HCT116 (cell line): ENCODE data around the gene OGFOD2.

ENCODE experiments used
- CBX3 ChIP-seq: IDR thresholded peaks from 2 replicates; pipeline ENCODE4 v1.6.1; 2012; ENCODE audit warnings: low read depth
- CEBPB ChIP-seq: IDR thresholded peaks from 2 replicates; pipeline ENCODE4 v1.6.1; 2012; ENCODE audit warnings: low read depth
- EGR1 ChIP-seq: IDR thresholded peaks from 2 replicates; pipeline ENCODE4 v1.6.1; 2012; ENCODE audit warnings: low read depth
- ELF1 ChIP-seq: IDR thresholded peaks from 2 replicates; pipeline ENCODE4 v1.6.1; 2012; ENCODE audit warnings: low read depth, borderline replicate concordance
- EZH2phosphoT487 ChIP-seq: fragments of 200-600 bp; IDR thresholded peaks from 2 replicates; pipeline ENCODE4 v1.6.1; 2018; ENCODE audit warnings: antibody characterized with exemption, borderline replicate concordance
- JUND ChIP-seq: IDR thresholded peaks from 2 replicates; pipeline ENCODE4 v1.6.1; 2012
- POLR2A ChIP-seq: IDR thresholded peaks from 2 replicates; pipeline ENCODE4 v1.7.0; 2011; ENCODE audit warnings: borderline replicate concordance; ENCODE audit not compliant: insufficient read depth, insufficient read length; ENCODE audit errors: extremely low read depth
- POLR2AphosphoS5 ChIP-seq: IDR thresholded peaks from 2 replicates; pipeline ENCODE4 v1.6.1; 2011; ENCODE audit warnings: mild to moderate bottlenecking, low read depth, low read length, moderate library complexity
- TCF7L2 ChIP-seq: IDR thresholded peaks from 2 replicates; pipeline ENCODE4 v1.7.0; 2011; ENCODE audit warnings: borderline replicate concordance, inconsistent platforms; ENCODE audit not compliant: insufficient read depth, insufficient read length; ENCODE audit errors: extremely low read depth
- YY1 ChIP-seq: IDR thresholded peaks from 2 replicates; pipeline ENCODE4 v1.6.1; 2011; ENCODE audit warnings: low read length, low read depth, moderate library complexity, mild to moderate bottlenecking; ENCODE audit not compliant: insufficient replicate concordance; ENCODE audit errors: extremely low read depth
- ZNF274 ChIP-seq: fragments of 200-500 bp; sonication (Bioruptor generic); IDR thresholded peaks from 2 replicates; pipeline ENCODE4 v1.6.1; 2014; ENCODE audit warnings: mild to moderate bottlenecking, low read depth, low read length, inconsistent platforms
- TF ChIP-seq, protein P1 (sequence below), 3 experiments: fragments of 200-600 bp in 1 of 3; sonication (generic) in 1 of 3; IDR thresholded peaks in 2 of 3; conservative IDR thresholded peaks in 1 of 3; 2 replicates each; pipeline ENCODE4 v1.5.1; 2012 to 2017; ENCODE audit warnings: low read depth in 2 of 3, low read length in 2 of 3, antibody characterized with exemption in 1 of 3, borderline replicate concordance in 1 of 3, control low read depth in 1 of 3, mild to moderate bottlenecking in 1 of 3, mixed read lengths in 1 of 3, mixed run types in 1 of 3, moderate library complexity in 1 of 3; ENCODE audit not compliant: insufficient read depth in 1 of 3
- TF ChIP-seq, protein P2 (sequence below): IDR thresholded peaks from 2 replicates; pipeline ENCODE4 v1.6.1; 2012

DNA sequence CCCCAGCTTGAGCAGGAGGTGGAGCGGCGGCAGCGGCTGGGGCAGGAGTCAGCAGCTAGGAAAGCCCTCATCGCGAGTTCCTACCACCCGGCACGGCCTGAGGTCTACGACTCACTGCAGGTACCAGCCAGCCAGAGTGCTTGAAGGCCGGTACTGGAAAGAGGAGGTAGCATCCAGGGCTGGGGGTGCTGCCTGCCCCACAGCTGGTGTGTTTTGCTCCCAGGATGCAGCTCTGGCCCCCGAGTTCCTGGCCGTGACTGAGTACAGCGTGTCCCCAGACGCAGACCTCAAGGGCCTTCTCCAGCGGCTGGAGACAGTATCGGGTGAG, 1.6 kb downstream of the OGFOD2 start:
- TF ChIP-seq EGR1 = no peak
- TF ChIP-seq ELF1 = no peak
- TF ChIP-seq POLR2A = no peak
- no peak for TF ChIP-seq ZNF274
- TF ChIP-seq EZH2phosphoT487 = no peak
- TF ChIP-seq POLR2AphosphoS5 = no peak
- TF ChIP-seq TCF7L2 = no peak
- TF ChIP-seq, protein P1, sequence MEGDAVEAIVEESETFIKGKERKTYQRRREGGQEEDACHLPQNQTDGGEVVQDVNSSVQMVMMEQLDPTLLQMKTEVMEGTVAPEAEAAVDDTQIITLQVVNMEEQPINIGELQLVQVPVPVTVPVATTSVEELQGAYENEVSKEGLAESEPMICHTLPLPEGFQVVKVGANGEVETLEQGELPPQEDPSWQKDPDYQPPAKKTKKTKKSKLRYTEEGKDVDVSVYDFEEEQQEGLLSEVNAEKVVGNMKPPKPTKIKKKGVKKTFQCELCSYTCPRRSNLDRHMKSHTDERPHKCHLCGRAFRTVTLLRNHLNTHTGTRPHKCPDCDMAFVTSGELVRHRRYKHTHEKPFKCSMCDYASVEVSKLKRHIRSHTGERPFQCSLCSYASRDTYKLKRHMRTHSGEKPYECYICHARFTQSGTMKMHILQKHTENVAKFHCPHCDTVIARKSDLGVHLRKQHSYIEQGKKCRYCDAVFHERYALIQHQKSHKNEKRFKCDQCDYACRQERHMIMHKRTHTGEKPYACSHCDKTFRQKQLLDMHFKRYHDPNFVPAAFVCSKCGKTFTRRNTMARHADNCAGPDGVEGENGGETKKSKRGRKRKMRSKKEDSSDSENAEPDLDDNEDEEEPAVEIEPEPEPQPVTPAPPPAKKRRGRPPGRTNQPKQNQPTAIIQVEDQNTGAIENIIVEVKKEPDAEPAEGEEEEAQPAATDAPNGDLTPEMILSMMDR (IDR thresholded peaks at IDR 0.05 in 2 of 3, conservative IDR thresholded peaks at IDR 0.05 in 1 of 3; ENCODE audit: borderline replicate concordance in 1 of 3, insufficient read depth in 1 of 3, low read depth in 2 of 3, low read length in 2 of 3) = no peak
- no peak for TF ChIP-seq YY1
- TF ChIP-seq CEBPB = no peak
- no peak for TF ChIP-seq JUND
- TF ChIP-seq, protein P2, sequence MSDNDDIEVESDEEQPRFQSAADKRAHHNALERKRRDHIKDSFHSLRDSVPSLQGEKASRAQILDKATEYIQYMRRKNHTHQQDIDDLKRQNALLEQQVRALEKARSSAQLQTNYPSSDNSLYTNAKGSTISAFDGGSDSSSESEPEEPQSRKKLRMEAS = no peak
- no peak for TF ChIP-seq CBX3
